ENCODE data around the gene SCAI. TPM values are rescaled to one million over a fixed set of nuclear protein-coding genes. Genes with fewer than 3 reads are reported as not detected.

Gene SCAI
- total and polyA plus RNA-seq, 2 of the 4 experiments (the other 2 are of a cell fraction), result 3.6 to 14.5 TPM

DNA sequence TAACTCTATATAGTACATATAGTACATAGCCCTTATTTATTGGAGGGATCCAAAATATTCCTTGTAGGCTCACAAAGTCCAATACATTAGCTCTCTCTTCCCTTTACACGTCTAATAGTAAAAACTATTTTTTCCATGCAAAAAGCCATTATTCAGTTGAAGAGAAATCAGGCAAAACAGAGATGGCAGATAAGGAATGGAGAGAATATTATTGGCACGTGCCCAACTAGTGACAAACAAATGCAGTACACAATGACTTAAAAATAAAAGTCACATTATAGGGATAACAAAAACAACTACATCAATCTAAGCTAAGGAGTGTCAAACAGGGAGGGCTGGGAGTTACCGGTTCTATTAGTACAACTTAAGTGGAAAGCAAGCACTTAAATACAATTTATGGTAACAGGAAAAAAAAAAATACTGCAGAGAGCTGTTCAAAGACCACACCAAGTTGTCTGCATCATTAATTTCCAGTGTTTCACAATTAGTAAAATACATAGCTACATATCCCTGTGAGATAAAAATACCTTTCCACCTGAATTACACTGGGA, 4.1 kb upstream of the SCAI start:
- no peak overlapping the region for H3K4ac ChIP-seq (ENCODE audit: low read depth, low read length)
- no peak overlapping the region for H2AFZ ChIP-seq (replicated peaks; ENCODE audit: low read length, poor library complexity)
- H4K20me1 ChIP-seq (ENCODE audit: insufficient read depth, low read length), result no peaks in the 10 kb centered on the region
- DNase-seq, result no peak
- H4K5ac ChIP-seq (ENCODE audit: low read depth, low read length), result no peak overlapping the region
- intact Hi-C loops (cut with micrococcal nuclease), result no loop called here
- peaks cover 8 to 22% of the 10 kb centered on the region in 2 experiments for H3K79me1 ChIP-seq (ENCODE audit: low read depth in 1 of 2, low read length in 2 of 2)
- H3K4me2 ChIP-seq (ENCODE audit: low read depth, low read length), result no peak overlapping the region
- no peaks in the 10 kb centered on the region for H3K27me3 ChIP-seq (ENCODE audit: control insufficient read depth, insufficient read depth, low read length)
- H2AK5ac ChIP-seq (ENCODE audit: low read depth, low read length), result no peak overlapping the region
- H3K9ac ChIP-seq (ENCODE audit: low read depth, low read length), result no peak overlapping the region
- no peak overlapping the region for H3K18ac ChIP-seq (ENCODE audit: low read depth, low read length)
- H3K36me3 ChIP-seq (ENCODE audit: control insufficient read depth, insufficient read depth, low read length), result peaks cover 19% of the 10 kb centered on the region
- no peak overlapping the region for H2BK15ac ChIP-seq (ENCODE audit: low read depth, low read length)
- no peaks in the 10 kb centered on the region; the same call in 1 of the 2 replicates for H3K9me1 ChIP-seq (ENCODE audit: insufficient read depth, low read length)
- H2BK5ac ChIP-seq (ENCODE audit: low read depth, low read length, poor library complexity, severe bottlenecking), result peak overlapping the region; percentile 76
- ChIA-PET POLR2A (ENCODE audit: unreplicated experiment) (no interaction called here), CTCF (interaction anchor here (0.5 kb wide), 1 partner anchor 38 kb away, joined by 3 read pairs; no protein-coding TSS in a partner anchor)
- H3K4me1 ChIP-seq (ENCODE audit: control insufficient read depth, insufficient read depth, low read length), result peaks cover 5% of the 10 kb centered on the region; the same call in 1 of the 2 replicates
- no peak for TF ChIP-seq RCOR1 (IDR thresholded peaks at IDR 0.05; ENCODE audit: insufficient replicate concordance, low read length)
- TF ChIP-seq FOS (IDR thresholded peaks at IDR 0.05; ENCODE audit: low read depth, low read length), result no peak
- no peak for TF ChIP-seq NFE2L2 (IDR thresholded peaks at IDR 0.05; ENCODE audit: low read depth, low read length)
- no peak for TF ChIP-seq MAZ (IDR thresholded peaks at IDR 0.05; ENCODE audit: borderline replicate concordance, low read depth, low read length)
- TF ChIP-seq CEBPB (IDR thresholded peaks at IDR 0.05; ENCODE audit: low read depth, low read length), result no peak
- TF ChIP-seq, protein P1, sequence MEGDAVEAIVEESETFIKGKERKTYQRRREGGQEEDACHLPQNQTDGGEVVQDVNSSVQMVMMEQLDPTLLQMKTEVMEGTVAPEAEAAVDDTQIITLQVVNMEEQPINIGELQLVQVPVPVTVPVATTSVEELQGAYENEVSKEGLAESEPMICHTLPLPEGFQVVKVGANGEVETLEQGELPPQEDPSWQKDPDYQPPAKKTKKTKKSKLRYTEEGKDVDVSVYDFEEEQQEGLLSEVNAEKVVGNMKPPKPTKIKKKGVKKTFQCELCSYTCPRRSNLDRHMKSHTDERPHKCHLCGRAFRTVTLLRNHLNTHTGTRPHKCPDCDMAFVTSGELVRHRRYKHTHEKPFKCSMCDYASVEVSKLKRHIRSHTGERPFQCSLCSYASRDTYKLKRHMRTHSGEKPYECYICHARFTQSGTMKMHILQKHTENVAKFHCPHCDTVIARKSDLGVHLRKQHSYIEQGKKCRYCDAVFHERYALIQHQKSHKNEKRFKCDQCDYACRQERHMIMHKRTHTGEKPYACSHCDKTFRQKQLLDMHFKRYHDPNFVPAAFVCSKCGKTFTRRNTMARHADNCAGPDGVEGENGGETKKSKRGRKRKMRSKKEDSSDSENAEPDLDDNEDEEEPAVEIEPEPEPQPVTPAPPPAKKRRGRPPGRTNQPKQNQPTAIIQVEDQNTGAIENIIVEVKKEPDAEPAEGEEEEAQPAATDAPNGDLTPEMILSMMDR (conservative IDR thresholded peaks at IDR 0.05; ENCODE audit: low read depth, low read length), result no peak
- TF ChIP-seq RFX5 (IDR thresholded peaks at IDR 0.05; ENCODE audit: low read depth, low read length), result no peak
- no peak for TF ChIP-seq MXI1 (IDR thresholded peaks at IDR 0.05; ENCODE audit: borderline replicate concordance, low read depth, low read length)
- no peak for TF ChIP-seq BHLHE40 (IDR thresholded peaks at IDR 0.05; ENCODE audit: low read depth, low read length)
- no peak for TF ChIP-seq RAD21 (IDR thresholded peaks at IDR 0.05; ENCODE audit: low read length)
- no peak for TF ChIP-seq USF2 (IDR thresholded peaks at IDR 0.05; ENCODE audit: low read depth, low read length)
- TF ChIP-seq POLR2A (IDR thresholded peaks at IDR 0.05; ENCODE audit: low read depth, low read length), result no peak
- TF ChIP-seq CHD1 (IDR thresholded peaks at IDR 0.05; ENCODE audit: low read depth, low read length), result no peak
- no peak for TF ChIP-seq MAFK (IDR thresholded peaks at IDR 0.05; ENCODE audit: low read depth, low read length)
- TF ChIP-seq, protein P2, sequence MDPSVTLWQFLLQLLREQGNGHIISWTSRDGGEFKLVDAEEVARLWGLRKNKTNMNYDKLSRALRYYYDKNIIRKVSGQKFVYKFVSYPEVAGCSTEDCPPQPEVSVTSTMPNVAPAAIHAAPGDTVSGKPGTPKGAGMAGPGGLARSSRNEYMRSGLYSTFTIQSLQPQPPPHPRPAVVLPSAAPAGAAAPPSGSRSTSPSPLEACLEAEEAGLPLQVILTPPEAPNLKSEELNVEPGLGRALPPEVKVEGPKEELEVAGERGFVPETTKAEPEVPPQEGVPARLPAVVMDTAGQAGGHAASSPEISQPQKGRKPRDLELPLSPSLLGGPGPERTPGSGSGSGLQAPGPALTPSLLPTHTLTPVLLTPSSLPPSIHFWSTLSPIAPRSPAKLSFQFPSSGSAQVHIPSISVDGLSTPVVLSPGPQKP (IDR thresholded peaks at IDR 0.05; ENCODE audit: borderline replicate concordance, low read depth, low read length), result no peak
- TF ChIP-seq SMC3 (IDR thresholded peaks at IDR 0.05; ENCODE audit: low read depth, low read length), result no peak
- ATAC-seq (ENCODE audit: low read depth), result no peak
- no peak overlapping the region for H2AK9ac ChIP-seq (replicated peaks; ENCODE audit: low read depth, low read length, poor library complexity)
- no peak overlapping the region for H3K14ac ChIP-seq (replicated peaks; ENCODE audit: low read depth, low read length)
- no peak overlapping the region for H3K27ac ChIP-seq (ENCODE audit: insufficient read depth, low read length)
- H3K56ac ChIP-seq (ENCODE audit: extremely low read depth, insufficient read depth, low read length), result no peak overlapping the region
- H3K4me3 ChIP-seq (ENCODE audit: insufficient read depth, low read depth, low read length), result no peak overlapping the region
- H4K8ac ChIP-seq (ENCODE audit: low read depth in 2 of 2, low read length in 2 of 2), result no peak overlapping the region
- WGBS, 2 experiments (ENCODE audit: extremely low coverage in 2 of 2, insufficient read length in 1 of 2), result no CpG with 5 or more reads among the region's 3 CpGs
- BruUV-seq (replicated peaks), result no TSS peak
- no peaks in the 10 kb centered on the region for H3K9me3 ChIP-seq (ENCODE audit: control insufficient read depth, insufficient read depth, low read length)
- dilution Hi-C loops (cut with HindIII; ENCODE audit: low sequenced_read_pairs, unreplicated experiment), result no loop called here
- H2BK20ac ChIP-seq (ENCODE audit: low read depth, low read length), result no peak overlapping the region
- no peak overlapping the region for H2BK120ac ChIP-seq (ENCODE audit: low read depth, low read length)
- H3K23ac ChIP-seq (ENCODE audit: low read depth, low read length), result no peak overlapping the region
- no peak overlapping the region for H4K91ac ChIP-seq (ENCODE audit: insufficient read depth, low read depth, low read length)
- in situ Hi-C loops (cut with MboI; ENCODE audit: low sequenced_read_pairs), result loop anchor here (10.0 kb wide), 2 partner anchors 283 to 373 kb away; partner anchors contain the start of genes ARPC5L, NR6A1, OLFML2A and RPL35
